Ovary (tissue), 3 donors: ENCODE results near the gene ZNF423.

ENCODE experiments used
- CTCF ChIP-seq, 3 donors: fragments of 450-650 bp in 2 of 3; fragments of 200-600 bp in 1 of 3; IDR thresholded peaks; one replicate each; pipeline versions ENCODE4 v1.5.1 to v1.8.0; 2016 to 2022; ENCODE audit warnings: antibody characterized with exemption in 3 of 3, mild to moderate bottlenecking in 1 of 3
- EP300 ChIP-seq: sonication (generic); formaldehyde crosslinking; IDR thresholded peaks from one replicate; pipeline ENCODE4 v1.6.1; 2017; ENCODE audit warnings: antibody characterized with exemption
- POLR2A ChIP-seq: fragments of 450-650 bp; IDR thresholded peaks from one replicate; pipeline ENCODE4 v1.6.1; 2017; ENCODE audit warnings: antibody characterized with exemption, mild to moderate bottlenecking, moderate library complexity
- donor health status: DM: no; HTN: no; CAD: no.

GRCh38 chr16:49849754-49850108, 6.2 kb downstream of the ZNF423 start:
- TF ChIP-seq CTCF (IDR thresholded peaks at IDR 0.05) (no peak), POLR2A (no peak), EP300 (no peak)
